ENCODE data around the gene RHCE.

Gene RHCE

DNA sequence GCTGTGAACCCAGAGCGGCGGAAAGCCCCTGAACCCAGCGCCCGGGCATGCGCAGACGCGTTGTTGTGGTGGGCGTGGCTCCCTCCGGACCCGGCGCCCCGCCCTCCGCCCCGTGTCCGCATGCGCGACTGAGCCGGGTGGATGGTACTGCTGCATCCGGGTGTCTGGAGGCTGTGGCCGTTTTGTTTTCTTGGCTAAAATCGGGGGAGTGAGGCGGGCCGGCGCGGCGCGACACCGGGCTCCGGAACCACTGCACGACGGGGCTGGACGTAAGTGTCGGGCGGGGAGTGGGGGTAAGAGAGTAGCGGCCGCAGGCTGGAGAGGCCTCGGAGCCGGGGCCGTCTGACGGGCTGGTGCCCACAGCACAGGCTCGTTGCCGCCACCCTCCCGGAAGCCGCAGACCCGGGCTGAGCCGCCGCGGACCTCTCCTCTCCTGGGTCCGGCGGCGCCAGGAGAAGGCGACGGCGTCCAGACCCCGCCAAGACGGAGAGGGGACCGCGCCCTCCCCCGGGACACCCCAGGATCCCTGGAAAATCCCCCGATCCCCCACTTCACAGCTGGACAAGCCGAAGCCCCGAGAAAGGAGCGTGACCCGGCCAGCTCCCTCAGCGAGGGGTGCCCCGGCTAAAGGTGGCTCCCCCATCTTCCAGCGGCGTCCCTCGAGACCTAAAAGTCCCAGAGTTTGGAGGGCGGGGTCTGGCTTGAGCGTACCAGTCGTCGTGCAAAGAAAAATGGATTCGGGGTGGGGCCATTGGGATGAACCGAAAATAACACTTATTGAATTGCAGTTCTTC is 82.2 kb downstream of the RHCE start, which contains the start of gene TMEM50A (continued):
- TF ChIP-seq, protein P1, sequence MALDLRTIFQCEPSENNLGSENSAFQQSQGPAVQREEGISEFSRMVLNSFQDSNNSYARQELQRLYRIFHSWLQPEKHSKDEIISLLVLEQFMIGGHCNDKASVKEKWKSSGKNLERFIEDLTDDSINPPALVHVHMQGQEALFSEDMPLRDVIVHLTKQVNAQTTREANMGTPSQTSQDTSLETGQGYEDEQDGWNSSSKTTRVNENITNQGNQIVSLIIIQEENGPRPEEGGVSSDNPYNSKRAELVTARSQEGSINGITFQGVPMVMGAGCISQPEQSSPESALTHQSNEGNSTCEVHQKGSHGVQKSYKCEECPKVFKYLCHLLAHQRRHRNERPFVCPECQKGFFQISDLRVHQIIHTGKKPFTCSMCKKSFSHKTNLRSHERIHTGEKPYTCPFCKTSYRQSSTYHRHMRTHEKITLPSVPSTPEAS (tag by site-specific recombination; IDR thresholded peaks at IDR 0.05) = no peak
- TF ChIP-seq ZNF777 (tag by site-specific recombination; IDR thresholded peaks at IDR 0.05; ENCODE audit: borderline replicate concordance) = no peak
- TF ChIP-seq, protein P2, sequence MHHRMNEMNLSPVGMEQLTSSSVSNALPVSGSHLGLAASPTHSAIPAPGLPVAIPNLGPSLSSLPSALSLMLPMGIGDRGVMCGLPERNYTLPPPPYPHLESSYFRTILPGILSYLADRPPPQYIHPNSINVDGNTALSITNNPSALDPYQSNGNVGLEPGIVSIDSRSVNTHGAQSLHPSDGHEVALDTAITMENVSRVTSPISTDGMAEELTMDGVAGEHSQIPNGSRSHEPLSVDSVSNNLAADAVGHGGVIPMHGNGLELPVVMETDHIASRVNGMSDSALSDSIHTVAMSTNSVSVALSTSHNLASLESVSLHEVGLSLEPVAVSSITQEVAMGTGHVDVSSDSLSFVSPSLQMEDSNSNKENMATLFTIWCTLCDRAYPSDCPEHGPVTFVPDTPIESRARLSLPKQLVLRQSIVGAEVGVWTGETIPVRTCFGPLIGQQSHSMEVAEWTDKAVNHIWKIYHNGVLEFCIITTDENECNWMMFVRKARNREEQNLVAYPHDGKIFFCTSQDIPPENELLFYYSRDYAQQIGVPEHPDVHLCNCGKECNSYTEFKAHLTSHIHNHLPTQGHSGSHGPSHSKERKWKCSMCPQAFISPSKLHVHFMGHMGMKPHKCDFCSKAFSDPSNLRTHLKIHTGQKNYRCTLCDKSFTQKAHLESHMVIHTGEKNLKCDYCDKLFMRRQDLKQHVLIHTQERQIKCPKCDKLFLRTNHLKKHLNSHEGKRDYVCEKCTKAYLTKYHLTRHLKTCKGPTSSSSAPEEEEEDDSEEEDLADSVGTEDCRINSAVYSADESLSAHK (tag by site-specific recombination; IDR thresholded peaks at IDR 0.05) = 0 out of 2 replicates have a peak, but pooled peaks have one; percentile 23
- TF ChIP-seq ZNF707 (tag by site-specific recombination; IDR thresholded peaks at IDR 0.05) = no peak
- TF ChIP-seq BCL11A (tag by site-specific recombination; IDR thresholded peaks at IDR 0.05; ENCODE audit: low read depth) = peak; percentile 89
- no peak for TF ChIP-seq ZNF621 (tag by site-specific recombination; IDR thresholded peaks at IDR 0.05)
- peak; percentile 68 for TF ChIP-seq MYNN (tag by site-specific recombination; IDR thresholded peaks at IDR 0.05; ENCODE audit: borderline replicate concordance)
- TF ChIP-seq, protein P3, sequence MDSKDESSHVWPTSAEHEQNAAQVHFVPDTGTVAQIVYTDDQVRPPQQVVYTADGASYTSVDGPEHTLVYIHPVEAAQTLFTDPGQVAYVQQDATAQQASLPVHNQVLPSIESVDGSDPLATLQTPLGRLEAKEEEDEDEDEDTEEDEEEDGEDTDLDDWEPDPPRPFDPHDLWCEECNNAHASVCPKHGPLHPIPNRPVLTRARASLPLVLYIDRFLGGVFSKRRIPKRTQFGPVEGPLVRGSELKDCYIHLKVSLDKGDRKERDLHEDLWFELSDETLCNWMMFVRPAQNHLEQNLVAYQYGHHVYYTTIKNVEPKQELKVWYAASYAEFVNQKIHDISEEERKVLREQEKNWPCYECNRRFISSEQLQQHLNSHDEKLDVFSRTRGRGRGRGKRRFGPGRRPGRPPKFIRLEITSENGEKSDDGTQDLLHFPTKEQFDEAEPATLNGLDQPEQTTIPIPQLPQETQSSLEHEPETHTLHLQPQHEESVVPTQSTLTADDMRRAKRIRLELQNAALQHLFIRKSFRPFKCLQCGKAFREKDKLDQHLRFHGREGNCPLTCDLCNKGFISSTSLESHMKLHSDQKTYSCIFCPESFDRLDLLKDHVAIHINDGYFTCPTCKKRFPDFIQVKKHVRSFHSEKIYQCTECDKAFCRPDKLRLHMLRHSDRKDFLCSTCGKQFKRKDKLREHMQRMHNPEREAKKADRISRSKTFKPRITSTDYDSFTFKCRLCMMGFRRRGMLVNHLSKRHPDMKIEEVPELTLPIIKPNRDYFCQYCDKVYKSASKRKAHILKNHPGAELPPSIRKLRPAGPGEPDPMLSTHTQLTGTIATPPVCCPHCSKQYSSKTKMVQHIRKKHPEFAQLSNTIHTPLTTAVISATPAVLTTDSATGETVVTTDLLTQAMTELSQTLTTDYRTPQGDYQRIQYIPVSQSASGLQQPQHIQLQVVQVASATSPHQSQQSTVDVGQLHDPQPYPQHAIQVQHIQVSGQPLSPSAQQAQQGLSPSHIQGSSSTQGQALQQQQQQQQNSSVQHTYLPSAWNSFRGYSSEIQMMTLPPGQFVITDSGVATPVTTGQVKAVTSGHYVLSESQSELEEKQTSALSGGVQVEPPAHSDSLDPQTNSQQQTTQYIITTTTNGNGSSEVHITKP (tag by site-specific recombination; IDR thresholded peaks at IDR 0.05) = peak; percentile 95
- TF ChIP-seq ZNF785 (tag by site-specific recombination; IDR thresholded peaks at IDR 0.05) = no peak
- TF ChIP-seq ZNF843 (tag by site-specific recombination; IDR thresholded peaks at IDR 0.05) = peak; percentile 63; the same call in 1 of the 2 replicates
- TF ChIP-seq ZNF830 (tag by site-specific recombination; IDR thresholded peaks at IDR 0.05; ENCODE audit: low read depth) = no peak
- TF ChIP-seq ZNF223 (tag by site-specific recombination; IDR thresholded peaks at IDR 0.05) = no peak
- TF ChIP-seq ZSCAN30 (tag by site-specific recombination; IDR thresholded peaks at IDR 0.05) = peak; percentile 76; the same call in 1 of the 2 replicates
- TF ChIP-seq, protein P4, sequence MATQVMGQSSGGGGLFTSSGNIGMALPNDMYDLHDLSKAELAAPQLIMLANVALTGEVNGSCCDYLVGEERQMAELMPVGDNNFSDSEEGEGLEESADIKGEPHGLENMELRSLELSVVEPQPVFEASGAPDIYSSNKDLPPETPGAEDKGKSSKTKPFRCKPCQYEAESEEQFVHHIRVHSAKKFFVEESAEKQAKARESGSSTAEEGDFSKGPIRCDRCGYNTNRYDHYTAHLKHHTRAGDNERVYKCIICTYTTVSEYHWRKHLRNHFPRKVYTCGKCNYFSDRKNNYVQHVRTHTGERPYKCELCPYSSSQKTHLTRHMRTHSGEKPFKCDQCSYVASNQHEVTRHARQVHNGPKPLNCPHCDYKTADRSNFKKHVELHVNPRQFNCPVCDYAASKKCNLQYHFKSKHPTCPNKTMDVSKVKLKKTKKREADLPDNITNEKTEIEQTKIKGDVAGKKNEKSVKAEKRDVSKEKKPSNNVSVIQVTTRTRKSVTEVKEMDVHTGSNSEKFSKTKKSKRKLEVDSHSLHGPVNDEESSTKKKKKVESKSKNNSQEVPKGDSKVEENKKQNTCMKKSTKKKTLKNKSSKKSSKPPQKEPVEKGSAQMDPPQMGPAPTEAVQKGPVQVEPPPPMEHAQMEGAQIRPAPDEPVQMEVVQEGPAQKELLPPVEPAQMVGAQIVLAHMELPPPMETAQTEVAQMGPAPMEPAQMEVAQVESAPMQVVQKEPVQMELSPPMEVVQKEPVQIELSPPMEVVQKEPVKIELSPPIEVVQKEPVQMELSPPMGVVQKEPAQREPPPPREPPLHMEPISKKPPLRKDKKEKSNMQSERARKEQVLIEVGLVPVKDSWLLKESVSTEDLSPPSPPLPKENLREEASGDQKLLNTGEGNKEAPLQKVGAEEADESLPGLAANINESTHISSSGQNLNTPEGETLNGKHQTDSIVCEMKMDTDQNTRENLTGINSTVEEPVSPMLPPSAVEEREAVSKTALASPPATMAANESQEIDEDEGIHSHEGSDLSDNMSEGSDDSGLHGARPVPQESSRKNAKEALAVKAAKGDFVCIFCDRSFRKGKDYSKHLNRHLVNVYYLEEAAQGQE (tag by site-specific recombination; IDR thresholded peaks at IDR 0.05) = no peak
- TF ChIP-seq ZNF768 (tag by site-specific recombination; IDR thresholded peaks at IDR 0.05) = no peak
- no peak for TF ChIP-seq ZIC2 (tag by site-specific recombination; IDR thresholded peaks at IDR 0.05)
- no peak for TF ChIP-seq ZNF155 (tag by site-specific recombination; IDR thresholded peaks at IDR 0.05)
- no peak for TF ChIP-seq ZNF514 (tag by site-specific recombination; IDR thresholded peaks at IDR 0.05)
- TF ChIP-seq GLI2 (tag by site-specific recombination; IDR thresholded peaks at IDR 0.05; ENCODE audit: borderline replicate concordance, low read depth) = no peak
- no peak for TF ChIP-seq ZNF132 (tag by site-specific recombination; IDR thresholded peaks at IDR 0.05; ENCODE audit: borderline replicate concordance)
- no peak for TF ChIP-seq RBAK (tag by site-specific recombination; IDR thresholded peaks at IDR 0.05)
- TF ChIP-seq GFI1B (tag by site-specific recombination; IDR thresholded peaks at IDR 0.05) = no peak
- no peak for TF ChIP-seq ZNF248 (tag by site-specific recombination; IDR thresholded peaks at IDR 0.05)
- TF ChIP-seq KLF16 (tag by site-specific recombination; IDR thresholded peaks at IDR 0.05) = peak; percentile 80; the same call in 1 of the 2 replicates
- TF ChIP-seq ZNF555 (tag by site-specific recombination; conservative IDR thresholded peaks at IDR 0.05) = no peak
- peak; percentile 73 for TF ChIP-seq ZNF366 (tag by site-specific recombination; conservative IDR thresholded peaks at IDR 0.05)
- no peak for TF ChIP-seq ZNF626 (tag by site-specific recombination; IDR thresholded peaks at IDR 0.05)
- TF ChIP-seq HOXD13 (CRISPR knock-in tag; IDR thresholded peaks at IDR 0.05; ENCODE audit: borderline replicate concordance) = no peak

Data from HEK293 (cell line).